ENCODE data around the gene TMEM140.
"Not testable (repeated sequence)": the region's sequence is repeated elsewhere in the genome, so short reads cannot be mapped to it uniquely, and the experiment has no call there.

The TMEM140 gene

GRCh38 chr7:135171581-135172291 is 23.9 kb downstream of the TMEM140 start:
- DNase-seq (ENCODE audit: low read depth in 3 of 3, low spot score in 1 of 3): not testable (repeated sequence)

DNA sequence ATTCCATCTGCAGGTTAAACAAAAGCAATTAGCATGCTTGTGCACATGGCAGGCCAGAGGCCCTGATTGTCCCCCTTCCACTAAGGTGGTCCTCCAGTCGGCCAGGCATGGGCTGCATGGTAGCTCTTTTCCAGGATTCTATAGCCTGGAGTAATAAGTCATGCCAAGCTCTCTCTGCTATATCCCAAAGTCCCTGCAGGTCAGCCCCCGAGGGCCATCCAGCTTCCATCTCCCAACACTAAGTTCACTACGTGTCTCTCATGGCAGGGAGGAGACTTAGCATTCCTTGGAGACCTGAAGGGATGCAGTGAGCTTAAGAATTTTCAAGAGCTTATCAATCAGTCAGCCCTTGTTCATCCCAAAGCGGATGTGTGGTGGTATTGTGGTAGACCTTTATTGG is 26.0 kb downstream of the TMEM140 start:
- DNase-seq (ENCODE audit: low read depth in 3 of 3, low spot score in 1 of 3): not testable (repeated sequence)

GRCh38 chr7:135174941-135175340 is 27.1 kb downstream of the TMEM140 start:
- DNase-seq (ENCODE audit: low read depth in 3 of 3, low spot score in 1 of 3): no peak

GRCh38 chr7:135175931-135176330 is 28.1 kb downstream of the TMEM140 start:
- DNase-seq (ENCODE audit: low read depth in 3 of 3, low spot score in 1 of 3): no peak

GRCh38 chr7:135177028-135177696 is 29.3 kb downstream of the TMEM140 start:
- no peak for DNase-seq (ENCODE audit: low read depth in 3 of 3, low spot score in 1 of 3)

DNA sequence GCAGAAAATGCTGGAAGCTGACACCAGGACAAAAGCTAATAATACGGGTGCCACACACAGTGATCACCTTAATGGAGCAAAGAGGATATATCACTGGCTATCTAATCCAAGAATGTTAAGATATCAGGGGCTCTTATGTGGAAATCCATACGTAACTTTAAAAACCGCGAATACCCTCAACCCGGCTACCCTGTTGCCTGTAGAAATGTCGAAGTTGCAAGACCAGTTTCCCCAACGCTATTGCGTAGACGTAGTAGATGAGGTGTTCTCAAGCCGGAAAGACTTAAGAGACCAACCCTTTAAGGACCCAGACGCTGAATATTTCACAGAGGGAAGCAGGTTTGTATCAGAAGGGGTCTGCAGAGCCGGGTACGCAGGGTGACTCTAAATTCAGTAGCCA is 30.5 kb downstream of the TMEM140 start:
- DNase-seq (ENCODE audit: low read depth in 3 of 3, low spot score in 1 of 3): no peak

DNA sequence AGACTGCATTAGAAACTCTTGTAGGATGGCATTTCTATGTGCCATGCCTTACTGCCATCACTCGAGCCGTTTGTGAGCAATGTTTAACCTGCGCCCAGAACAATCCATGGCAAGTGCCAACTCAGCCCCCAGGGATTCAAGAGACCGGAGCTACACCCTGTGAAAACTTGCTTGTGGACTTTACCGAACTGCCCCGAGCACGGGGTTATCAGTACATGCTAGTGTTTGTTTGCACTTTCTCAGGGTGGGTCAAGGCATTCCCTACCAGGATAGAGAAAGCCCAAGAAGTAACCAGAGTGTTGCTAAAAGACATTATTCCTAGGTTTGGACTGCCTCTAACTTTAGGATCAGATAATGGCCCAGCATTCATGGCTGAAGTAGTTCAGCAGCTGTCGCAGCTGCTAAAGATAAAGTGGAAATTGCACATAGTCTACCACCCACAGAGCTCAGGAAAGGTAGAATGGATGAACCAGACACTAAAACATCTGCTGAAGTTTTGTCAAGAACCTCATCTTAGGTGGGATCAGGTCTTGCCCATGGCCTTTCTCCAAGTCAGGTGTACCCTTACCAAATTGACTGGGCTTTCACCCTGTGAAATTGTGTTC is 31.6 kb downstream of the TMEM140 start:
- DNase-seq (ENCODE audit: low read depth in 3 of 3, low spot score in 1 of 3): no peak

DNA sequence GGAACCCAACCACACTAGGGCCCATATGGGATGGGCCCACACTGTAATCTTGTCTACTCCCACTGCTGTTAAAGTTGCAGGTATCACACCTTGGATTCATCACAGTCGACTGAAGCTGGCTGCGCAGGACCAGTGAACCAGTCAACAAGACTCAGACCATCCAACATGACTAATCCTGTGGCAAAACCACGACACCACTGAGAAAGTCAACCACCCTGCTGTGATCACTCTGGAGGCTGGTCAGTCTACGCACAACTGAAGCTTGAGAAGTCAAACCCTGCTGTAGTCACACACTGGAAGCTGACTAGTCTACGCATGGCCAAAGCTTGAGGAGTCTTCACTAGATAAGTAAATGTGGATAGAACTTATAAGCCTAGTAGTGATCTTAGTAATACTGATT is 32.2 kb downstream of the TMEM140 start:
- DNase-seq (ENCODE audit: low read depth in 3 of 3, low spot score in 1 of 3): no peak

- no peak for DNase-seq (ENCODE audit: low read depth in 3 of 3, low spot score in 1 of 3)
These were observed 33.5 kb downstream of the TMEM140 start for GRCh38 chr7:135181261-135181928.

GRCh38 chr7:135181929-135182678 is 34.2 kb downstream of the TMEM140 start:
- DNase-seq (ENCODE audit: low read depth in 3 of 3, low spot score in 1 of 3): no peak

- DNase-seq (ENCODE audit: low read depth in 3 of 3, low spot score in 1 of 3): no peak
These were observed 35.6 kb downstream of the TMEM140 start for GRCh38 chr7:135183478-135183877.

DNA sequence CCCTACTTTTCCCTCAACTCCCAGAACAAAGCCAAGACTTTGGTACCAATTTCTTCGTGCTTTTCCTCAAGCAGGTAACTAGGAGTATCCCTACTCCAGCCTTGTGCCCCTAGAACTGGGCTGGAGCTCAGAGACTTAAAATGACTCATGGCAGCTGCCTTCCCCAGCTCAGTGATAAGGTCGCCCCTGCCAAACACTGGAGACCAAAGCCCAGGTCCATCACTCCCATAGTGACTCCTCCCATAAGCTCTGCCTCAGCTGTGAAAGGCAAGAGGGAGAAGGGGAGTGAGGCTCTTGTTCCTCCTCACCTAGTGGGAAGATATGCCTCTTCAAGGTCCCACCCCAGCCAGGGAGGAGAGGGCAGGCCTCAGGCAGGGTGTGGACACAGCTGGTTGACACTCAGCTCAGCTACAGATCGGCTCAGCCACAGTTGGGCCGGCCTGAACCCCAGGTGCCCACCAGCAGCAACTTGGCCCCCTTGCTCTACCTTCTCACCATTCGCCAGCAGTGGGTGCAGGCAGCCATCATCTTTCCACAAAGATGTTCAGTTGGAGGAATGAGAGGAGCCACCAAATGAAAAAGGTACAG is 36.5 kb downstream of the TMEM140 start:
- no peak for DNase-seq (ENCODE audit: low read depth in 3 of 3, low spot score in 1 of 3)

GRCh38 chr7:135185471-135186260 is 37.8 kb downstream of the TMEM140 start:
- no peak for DNase-seq (ENCODE audit: low read depth in 3 of 3, low spot score in 1 of 3)

- no peak for DNase-seq (ENCODE audit: low read depth in 3 of 3, low spot score in 1 of 3)
These were observed 38.3 kb downstream of the TMEM140 start for GRCh38 chr7:135186261-135186540.

GRCh38 chr7:135186841-135187253 is 39.0 kb downstream of the TMEM140 start:
- DNase-seq (ENCODE audit: low read depth in 3 of 3, low spot score in 1 of 3): no peak

GRCh38 chr7:135188298-135188984 is 40.6 kb downstream of the TMEM140 start:
- DNase-seq (ENCODE audit: low read depth in 3 of 3, low spot score in 1 of 3): no peak

DNA sequence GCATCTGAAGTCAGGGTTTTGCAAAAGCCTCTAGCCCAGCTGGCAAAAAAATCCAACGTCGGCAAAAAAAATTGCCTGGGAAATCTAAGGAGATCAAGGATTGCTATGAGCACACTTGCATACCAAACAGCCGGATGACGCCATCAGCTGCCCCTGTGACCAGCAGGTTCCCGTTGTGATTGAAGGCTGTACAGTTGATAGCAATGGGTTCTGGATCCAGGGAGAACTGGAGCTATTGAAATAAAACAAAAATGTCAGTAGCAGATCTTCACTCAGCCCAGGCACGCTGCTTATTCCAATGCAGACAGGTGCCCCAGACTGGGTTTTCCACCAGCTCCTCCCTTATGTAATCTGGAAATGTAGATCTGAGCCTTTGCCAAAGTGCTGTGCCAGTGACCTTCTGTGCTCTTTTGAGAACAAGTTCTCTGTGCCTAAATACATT is 41.4 kb downstream of the TMEM140 start:
- DNase-seq (ENCODE audit: low read depth in 3 of 3, low spot score in 1 of 3): no peak

DNA sequence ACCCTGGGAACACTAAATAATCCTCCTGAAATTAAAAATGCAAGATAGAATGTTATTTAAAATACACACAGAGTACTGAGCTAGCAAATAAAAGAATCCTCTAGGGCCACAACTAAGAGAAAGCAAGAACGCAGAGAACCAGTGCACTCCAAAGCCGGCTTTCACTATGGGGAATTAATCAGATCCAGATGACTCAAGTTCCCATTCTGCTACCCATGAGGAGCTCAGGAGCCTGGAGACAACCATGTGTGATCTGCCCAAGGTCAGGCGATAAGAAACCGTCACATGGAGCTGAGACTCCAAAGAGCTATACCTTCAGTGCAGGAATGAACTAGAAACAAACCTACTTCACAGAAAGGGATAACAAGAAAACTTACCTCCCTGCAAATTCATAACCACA is 42.1 kb downstream of the TMEM140 start:
- DNase-seq (ENCODE audit: low read depth in 3 of 3, low spot score in 1 of 3): no peak

DNA sequence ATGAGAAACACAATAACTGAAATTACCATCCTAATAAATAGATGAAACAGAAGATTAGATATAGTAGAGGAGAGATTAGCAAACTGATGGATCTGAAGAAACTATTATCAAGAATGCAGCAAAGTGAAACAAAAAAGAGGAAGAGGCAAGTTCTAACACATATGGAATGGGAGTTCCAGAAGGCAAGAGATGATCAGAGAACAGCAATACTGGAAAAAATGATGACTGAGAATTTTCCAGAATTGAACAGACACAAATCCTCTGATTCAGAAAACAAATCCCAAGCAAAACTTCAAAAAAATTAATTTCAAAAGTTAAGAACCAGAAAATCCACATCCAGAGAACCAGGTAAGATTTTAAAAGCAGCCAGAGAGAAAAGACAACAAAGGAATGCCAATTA is 42.8 kb downstream of the TMEM140 start:
- no peak for DNase-seq (ENCODE audit: low read depth in 3 of 3, low spot score in 1 of 3)

Measured in stimulated activated CD4-positive, alpha-beta T cell treated with anti-CD3 and anti-CD28 coated beads, TNF-alpha, amount 100 ng/mL, for 1 hour (primary cell).